Activated naive CD4-positive, alpha-beta T cell treated with anti-CD3 and anti-CD28 coated beads, Interleukin-2, amount 50 U/mL, for 24 hours (primary cell): Measurements from ENCODE around the gene C11orf91.
"Not testable (repeated sequence)": the region's sequence is repeated elsewhere in the genome, so short reads cannot be mapped to it uniquely, and the experiment has no call there.

Experiments
- H3K27ac Mint-ChIP-seq: one replicate; pipeline ENCODE4 v1.8.0; 2021; ENCODE audit warnings: mild to moderate bottlenecking, mixed read lengths
- H3K27me3 Mint-ChIP-seq: one replicate; pipeline ENCODE4 v1.8.0; 2021; ENCODE audit warnings: mixed read lengths
- H3K36me3 Mint-ChIP-seq: one replicate; pipeline ENCODE4 v1.8.0; 2021; ENCODE audit warnings: mixed read lengths
- H3K4me1 Mint-ChIP-seq: one replicate; pipeline ENCODE4 v1.8.0; 2021; ENCODE audit warnings: mixed read lengths
- H3K4me3 Mint-ChIP-seq: one replicate; pipeline ENCODE4 v1.8.0; 2021; ENCODE audit warnings: mild to moderate bottlenecking, mixed read lengths
- H3K9me3 Mint-ChIP-seq: one replicate; pipeline ENCODE4 v1.8.0; 2021; ENCODE audit warnings: mixed read lengths

C11orf91 gene

DNA sequence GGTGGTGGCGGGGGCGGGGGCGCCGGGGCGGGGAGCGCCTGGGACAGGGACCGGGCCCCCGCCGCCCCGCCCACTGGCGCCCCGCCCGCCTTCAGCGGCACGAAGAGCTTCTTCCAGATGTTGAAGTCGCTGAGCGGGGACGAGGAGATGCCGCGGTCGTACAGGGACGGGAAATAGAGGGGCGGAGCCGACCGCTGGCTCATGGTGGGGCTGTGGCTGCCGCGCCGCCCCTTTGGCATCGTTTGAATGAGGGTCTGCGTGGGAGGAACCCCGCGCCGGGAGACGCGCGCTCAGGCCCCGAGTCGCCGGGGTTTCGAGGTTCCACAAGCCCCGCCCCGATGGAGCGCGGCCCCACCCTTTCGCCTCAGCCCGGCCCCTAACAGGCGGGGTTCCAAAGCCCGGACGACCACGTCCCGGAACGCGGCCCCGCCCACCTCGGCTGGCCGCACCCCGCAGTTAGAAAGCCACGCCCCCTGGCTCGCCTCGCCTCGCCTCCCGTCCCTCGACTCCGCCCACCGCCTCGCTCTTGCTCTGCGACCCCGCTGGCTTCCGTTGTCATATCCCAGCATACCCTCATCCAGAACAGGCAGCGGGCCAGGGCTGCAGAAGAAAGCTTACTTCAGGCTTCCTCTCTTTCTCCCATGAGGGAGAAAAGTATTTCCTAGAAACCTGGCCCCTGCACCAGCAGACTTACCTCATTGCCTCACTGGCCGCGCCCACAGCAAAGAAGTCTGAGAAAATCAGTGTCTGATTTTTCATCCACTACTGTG is at the start of gene C11orf91:
TSS of gene C11orf91 (minus strand) at position 325 of the 770 bp plus-strand sequence. CDS start at position 239, 86 bp downstream.
- Mint-ChIP-seq H3K4me1 (peaks cover 9% of the 10 kb centered on the region), H3K36me3 (no peaks in the 10 kb centered on the region), H3K27ac (peak within 1 kb of the TSS; percentile 52), H3K9me3 (no peaks in the 10 kb centered on the region), H3K27me3 (no peaks in the 10 kb centered on the region), H3K4me3 (peak within 1 kb of the TSS; percentile 92)

- Mint-ChIP-seq H3K4me3 (no peak overlapping the region), H3K9me3 (no peaks in the 10 kb centered on the region)
Observed at GRCh38 chr11:33747979-33748378, 47.4 kb upstream of the C11orf91 start.

DNA sequence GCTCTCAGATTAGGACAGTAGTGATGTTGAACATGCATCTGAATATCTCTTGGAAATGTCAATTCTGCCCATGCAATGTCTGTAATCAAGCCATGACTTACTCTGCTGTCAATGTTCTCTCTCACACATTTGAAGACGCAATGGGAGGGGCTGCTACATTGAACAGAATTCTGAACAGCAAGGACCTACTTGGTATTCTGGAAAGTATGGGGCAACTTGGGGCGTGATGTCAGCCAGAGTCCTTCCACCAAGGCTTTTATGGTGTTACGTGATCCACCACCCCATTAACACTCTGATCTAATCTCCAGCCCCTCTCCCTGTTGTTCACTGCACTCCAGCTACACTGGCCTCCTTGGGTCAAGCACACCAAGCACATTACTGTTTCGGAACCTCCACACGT is 42.7 kb upstream of the C11orf91 start:
- Mint-ChIP-seq H3K36me3 (peaks cover 4% of the 10 kb centered on the region), H3K4me1 (no peaks in the 10 kb centered on the region), H3K27me3 (no peaks in the 10 kb centered on the region), H3K4me3 (no peak overlapping the region), H3K27ac (no peak overlapping the region), H3K9me3 (no peaks in the 10 kb centered on the region)

More at GRCh38 chr11:33747979-33748378, 47.4 kb upstream of the C11orf91 start:
- Mint-ChIP-seq H3K36me3 (peaks cover 9% of the 10 kb centered on the region), H3K27ac (no peak overlapping the region), H3K27me3 (no peaks in the 10 kb centered on the region), H3K4me1 (no peaks in the 10 kb centered on the region)

- peaks cover 2% of the 10 kb centered on the region for H3K36me3 Mint-ChIP-seq
- peak overlapping the region; percentile 60 for H3K27ac Mint-ChIP-seq
- no peaks in the 10 kb centered on the region for H3K27me3 Mint-ChIP-seq
- no peak overlapping the region for H3K4me3 Mint-ChIP-seq
- no peaks in the 10 kb centered on the region for H3K9me3 Mint-ChIP-seq
- no peaks in the 10 kb centered on the region for H3K4me1 Mint-ChIP-seq
Observed at GRCh38 chr11:33742249-33742851, 41.7 kb upstream of the C11orf91 start.

GRCh38 chr11:33741806-33742205 is 41.2 kb upstream of the C11orf91 start:
- Mint-ChIP-seq H3K27ac (peak overlapping the region; percentile 60), H3K9me3 (no peaks in the 10 kb centered on the region), H3K4me1 (peaks cover 2% of the 10 kb centered on the region), H3K27me3 (no peaks in the 10 kb centered on the region), H3K4me3 (no peak overlapping the region), H3K36me3 (peaks cover 2% of the 10 kb centered on the region)

DNA sequence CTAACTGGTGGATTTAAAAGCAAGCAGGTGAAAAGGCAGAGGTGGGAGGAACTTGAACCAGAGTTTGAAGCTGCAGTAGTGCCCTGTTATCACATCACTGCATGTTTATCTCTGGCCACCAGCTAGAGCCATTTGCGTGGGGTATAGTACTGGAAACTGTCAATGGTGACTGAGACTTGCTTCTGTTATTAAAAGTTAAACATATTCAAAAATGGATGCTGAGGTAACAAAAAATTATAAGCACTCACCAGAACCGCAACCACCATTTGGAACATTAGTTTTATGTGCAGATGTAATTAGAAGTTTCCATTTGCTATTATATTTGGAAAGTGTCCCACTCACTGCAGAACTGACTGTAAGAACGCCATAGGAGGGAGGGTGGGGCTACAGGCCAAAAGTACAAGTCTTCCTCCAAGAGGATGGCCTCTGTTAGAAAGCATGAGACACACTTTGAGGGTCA is 36.8 kb upstream of the C11orf91 start:
- Mint-ChIP-seq H3K4me3 (no peak overlapping the region), H3K9me3 (no peaks in the 10 kb centered on the region), H3K27me3 (no peaks in the 10 kb centered on the region), H3K36me3 (peaks cover 6% of the 10 kb centered on the region), H3K4me1 (peaks cover 33% of the 10 kb centered on the region), H3K27ac (no peak overlapping the region)

GRCh38 chr11:33736148-33736812 is 35.7 kb upstream of the C11orf91 start, which contains the start of gene CD59:
Gene CD59 (minus strand): TSS chr11:33736423. CDS start chr11:33722445, 13,978 bp downstream.
- Mint-ChIP-seq H3K27me3 (no peaks in the 10 kb centered on the region), H3K4me1 (peaks cover 44% of the 10 kb centered on the region), H3K4me3 (peak within 1 kb of the TSS; percentile 92), H3K9me3 (no peaks in the 10 kb centered on the region), H3K27ac (peak within 1 kb of the TSS; percentile 81), H3K36me3 (peaks cover 8% of the 10 kb centered on the region)

DNA sequence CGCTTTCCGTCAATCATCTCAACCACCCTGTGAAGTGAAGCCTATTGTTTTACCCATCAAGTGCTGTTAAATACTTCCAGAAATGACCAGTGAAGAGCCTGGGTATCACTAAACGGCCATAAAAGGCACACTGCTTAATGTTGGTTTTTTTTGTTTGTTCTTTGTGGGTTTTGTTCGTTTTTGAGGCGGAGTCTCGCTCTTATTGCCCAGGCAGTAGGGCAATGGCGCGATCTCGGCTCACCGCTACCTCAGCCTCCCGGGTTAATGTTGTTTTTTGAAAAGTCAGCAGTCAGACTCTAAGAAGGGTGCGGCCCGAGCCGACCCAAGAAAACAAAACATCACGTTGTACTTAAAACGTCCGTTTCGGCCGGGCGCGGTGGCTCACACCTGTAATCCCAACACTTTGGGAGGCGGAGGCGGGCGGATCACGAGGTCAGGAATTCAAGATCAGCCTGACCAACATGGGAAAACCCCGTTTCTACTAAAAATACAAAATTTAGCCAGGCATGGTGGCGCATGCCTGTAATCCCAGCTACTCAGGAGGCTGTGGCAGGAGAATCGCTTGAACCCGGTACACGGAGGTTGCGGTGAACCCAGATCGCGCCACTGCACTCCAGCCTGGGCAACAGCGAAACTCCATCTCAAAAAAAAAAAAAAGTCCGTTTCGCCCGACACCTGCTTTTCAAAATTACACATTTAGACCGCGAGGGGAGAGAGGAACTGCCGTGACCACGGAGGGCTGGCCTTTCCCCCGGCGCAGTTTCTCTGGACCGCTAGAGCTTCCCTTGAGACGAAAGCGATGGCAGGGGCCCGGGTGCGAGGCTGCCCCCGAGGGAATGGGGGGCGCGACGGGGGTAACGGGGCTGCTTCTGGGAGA is 34.9 kb upstream of the C11orf91 start:
- H3K27ac Mint-ChIP-seq: peak overlapping the region; percentile 81
- peaks cover 49% of the 10 kb centered on the region for H3K4me1 Mint-ChIP-seq
- peak overlapping the region; percentile 92 for H3K4me3 Mint-ChIP-seq
- no peaks in the 10 kb centered on the region for H3K9me3 Mint-ChIP-seq
- peaks cover 11% of the 10 kb centered on the region for H3K36me3 Mint-ChIP-seq
- no peaks in the 10 kb centered on the region for H3K27me3 Mint-ChIP-seq

GRCh38 chr11:33734441-33735270 is 34.0 kb upstream of the C11orf91 start:
- H3K27me3 Mint-ChIP-seq: no peaks in the 10 kb centered on the region
- no peaks in the 10 kb centered on the region for H3K9me3 Mint-ChIP-seq
- no peak overlapping the region for H3K27ac Mint-ChIP-seq
- H3K4me3 Mint-ChIP-seq: peak overlapping the region; percentile 92
- peaks cover 11% of the 10 kb centered on the region for H3K36me3 Mint-ChIP-seq
- H3K4me1 Mint-ChIP-seq: peaks cover 52% of the 10 kb centered on the region

DNA sequence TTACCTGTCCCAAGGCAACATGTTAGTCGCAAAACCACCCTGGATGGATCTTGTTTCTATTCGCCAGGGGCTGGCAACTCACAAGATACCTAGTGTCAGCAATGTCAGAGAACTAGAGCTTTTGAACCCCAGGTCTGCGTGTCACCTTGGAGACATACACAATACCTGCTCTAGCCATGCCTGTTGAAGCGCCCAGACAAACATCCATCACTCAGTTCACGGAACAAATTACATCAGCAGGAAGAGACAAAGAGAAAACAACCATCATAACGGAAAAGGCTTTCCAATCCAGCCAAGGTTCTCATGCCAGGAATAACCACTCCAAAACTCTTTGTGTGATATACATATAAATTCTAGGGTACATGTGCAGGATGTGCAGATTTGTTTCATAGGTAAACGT is 33.4 kb upstream of the C11orf91 start:
- Mint-ChIP-seq H3K27ac (no peak overlapping the region), H3K27me3 (no peaks in the 10 kb centered on the region), H3K4me1 (peaks cover 56% of the 10 kb centered on the region), H3K9me3 (no peaks in the 10 kb centered on the region), H3K36me3 (peaks cover 14% of the 10 kb centered on the region), H3K4me3 (peak overlapping the region; percentile 17)

DNA sequence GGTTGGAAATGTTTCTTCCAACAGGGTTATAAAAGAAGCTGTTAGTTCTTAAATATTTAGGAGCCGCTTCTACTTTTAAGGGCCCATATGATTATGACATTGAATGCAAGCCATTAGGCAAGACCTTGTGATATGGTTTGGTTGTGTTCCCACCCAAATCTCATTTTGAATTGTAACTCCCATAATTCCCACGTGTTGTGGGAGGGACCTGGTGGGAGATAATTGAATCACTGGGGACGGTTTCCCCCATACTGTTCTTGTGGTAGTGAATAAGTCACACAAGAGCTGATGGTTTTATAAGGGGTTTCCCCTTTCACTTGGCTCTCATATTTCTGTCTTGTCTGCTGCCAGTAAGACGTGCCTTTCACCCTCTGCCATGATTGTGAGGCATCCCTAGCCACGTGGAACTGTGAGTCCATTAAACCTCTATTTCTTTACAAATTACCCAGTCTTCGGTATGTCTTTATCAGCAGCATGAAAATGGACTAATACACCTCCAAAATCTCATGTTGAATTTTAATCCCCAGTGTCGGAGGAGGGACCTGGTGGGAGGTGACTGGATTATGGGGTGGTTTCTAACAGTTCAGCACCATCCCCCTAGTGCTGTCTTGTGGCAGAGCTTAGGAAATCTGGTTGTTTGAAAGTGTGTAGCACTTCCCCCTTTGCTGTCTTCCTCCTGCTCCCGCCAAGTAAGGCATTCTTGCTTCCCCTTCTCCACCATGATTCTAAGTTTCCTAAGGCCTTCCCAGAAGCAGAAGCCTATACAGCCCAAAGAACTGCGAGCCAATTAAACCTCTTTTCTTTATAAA is 31.3 kb upstream of the C11orf91 start:
- H3K27me3 Mint-ChIP-seq: no peaks in the 10 kb centered on the region
- peaks cover 14% of the 10 kb centered on the region for H3K36me3 Mint-ChIP-seq
- H3K9me3 Mint-ChIP-seq: no peaks in the 10 kb centered on the region
- no peak overlapping the region for H3K27ac Mint-ChIP-seq
- peaks cover 61% of the 10 kb centered on the region for H3K4me1 Mint-ChIP-seq
- peak overlapping the region; percentile 42 for H3K4me3 Mint-ChIP-seq

DNA sequence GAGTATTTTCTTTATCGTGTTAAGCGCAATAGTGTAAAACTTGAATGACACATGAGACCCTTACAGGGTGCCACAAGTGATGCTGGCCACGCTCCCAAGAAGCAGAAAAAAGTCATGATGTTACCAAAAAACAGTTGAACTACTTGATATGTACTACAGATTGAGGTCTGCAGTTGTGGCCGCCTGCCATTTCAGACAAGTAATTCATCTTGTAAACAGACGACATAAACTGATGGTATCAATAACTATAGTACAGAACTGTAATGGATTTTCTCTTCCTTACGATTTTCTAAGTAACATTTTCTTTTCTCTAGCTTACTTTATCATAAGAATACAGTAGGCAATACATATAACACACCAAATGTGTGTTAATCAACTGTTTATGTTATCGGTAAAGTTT is 30.1 kb upstream of the C11orf91 start:
- H3K4me3 Mint-ChIP-seq: no peak overlapping the region
- H3K36me3 Mint-ChIP-seq: peaks cover 14% of the 10 kb centered on the region
- H3K27ac Mint-ChIP-seq: no peak overlapping the region
- H3K27me3 Mint-ChIP-seq: no peaks in the 10 kb centered on the region
- H3K9me3 Mint-ChIP-seq: no peaks in the 10 kb centered on the region
- peaks cover 66% of the 10 kb centered on the region for H3K4me1 Mint-ChIP-seq

DNA sequence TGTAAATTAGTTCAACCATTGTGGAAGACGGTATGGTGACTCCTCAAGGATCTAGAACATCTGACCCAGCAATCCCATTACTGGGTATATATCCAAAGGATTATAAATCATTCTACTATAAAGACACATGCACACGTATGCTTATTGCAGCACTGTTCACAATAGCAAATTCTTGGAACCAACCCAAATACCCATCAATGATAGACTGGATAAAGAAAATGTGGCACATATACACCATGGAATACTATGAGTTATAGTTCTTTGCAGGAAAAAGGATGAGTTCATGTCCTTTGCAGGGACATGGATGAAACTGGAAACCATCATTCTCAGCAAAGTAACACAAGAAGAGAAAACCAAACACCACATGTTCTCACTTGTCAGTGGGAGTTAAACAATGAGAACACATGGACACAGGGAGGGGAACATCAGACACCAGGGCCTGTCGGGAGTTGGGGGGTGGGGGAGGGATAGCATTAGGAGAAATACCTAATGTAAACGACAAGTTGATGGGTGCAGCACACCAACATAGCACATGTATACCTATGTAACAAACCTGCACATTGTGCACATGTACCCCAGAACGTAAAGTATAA is 28.5 kb upstream of the C11orf91 start:
- not testable (repeated sequence) for H3K9me3 Mint-ChIP-seq, H3K4me3 Mint-ChIP-seq, H3K27ac Mint-ChIP-seq, H3K27me3 Mint-ChIP-seq
- Mint-ChIP-seq H3K36me3 (peaks cover 14% of the 10 kb centered on the region), H3K4me1 (peaks cover 68% of the 10 kb centered on the region)
